HG03469 (cell line): Measurements from ENCODE around the gene SLC22A23.

ENCODE experiments used
- ATAC-seq: cut with Tn5 transposase; IDR thresholded peaks from one replicate; pipeline ENCODE4 v1.9.1; 2021; ENCODE audit warnings: mild to moderate bottlenecking, moderate library complexity, moderate number of reproducible peaks; ENCODE audit not compliant: unreplicated experiment

Gene SLC22A23, protein sequence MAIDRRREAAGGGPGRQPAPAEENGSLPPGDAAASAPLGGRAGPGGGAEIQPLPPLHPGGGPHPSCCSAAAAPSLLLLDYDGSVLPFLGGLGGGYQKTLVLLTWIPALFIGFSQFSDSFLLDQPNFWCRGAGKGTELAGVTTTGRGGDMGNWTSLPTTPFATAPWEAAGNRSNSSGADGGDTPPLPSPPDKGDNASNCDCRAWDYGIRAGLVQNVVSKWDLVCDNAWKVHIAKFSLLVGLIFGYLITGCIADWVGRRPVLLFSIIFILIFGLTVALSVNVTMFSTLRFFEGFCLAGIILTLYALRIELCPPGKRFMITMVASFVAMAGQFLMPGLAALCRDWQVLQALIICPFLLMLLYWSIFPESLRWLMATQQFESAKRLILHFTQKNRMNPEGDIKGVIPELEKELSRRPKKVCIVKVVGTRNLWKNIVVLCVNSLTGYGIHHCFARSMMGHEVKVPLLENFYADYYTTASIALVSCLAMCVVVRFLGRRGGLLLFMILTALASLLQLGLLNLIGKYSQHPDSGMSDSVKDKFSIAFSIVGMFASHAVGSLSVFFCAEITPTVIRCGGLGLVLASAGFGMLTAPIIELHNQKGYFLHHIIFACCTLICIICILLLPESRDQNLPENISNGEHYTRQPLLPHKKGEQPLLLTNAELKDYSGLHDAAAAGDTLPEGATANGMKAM

DNA sequence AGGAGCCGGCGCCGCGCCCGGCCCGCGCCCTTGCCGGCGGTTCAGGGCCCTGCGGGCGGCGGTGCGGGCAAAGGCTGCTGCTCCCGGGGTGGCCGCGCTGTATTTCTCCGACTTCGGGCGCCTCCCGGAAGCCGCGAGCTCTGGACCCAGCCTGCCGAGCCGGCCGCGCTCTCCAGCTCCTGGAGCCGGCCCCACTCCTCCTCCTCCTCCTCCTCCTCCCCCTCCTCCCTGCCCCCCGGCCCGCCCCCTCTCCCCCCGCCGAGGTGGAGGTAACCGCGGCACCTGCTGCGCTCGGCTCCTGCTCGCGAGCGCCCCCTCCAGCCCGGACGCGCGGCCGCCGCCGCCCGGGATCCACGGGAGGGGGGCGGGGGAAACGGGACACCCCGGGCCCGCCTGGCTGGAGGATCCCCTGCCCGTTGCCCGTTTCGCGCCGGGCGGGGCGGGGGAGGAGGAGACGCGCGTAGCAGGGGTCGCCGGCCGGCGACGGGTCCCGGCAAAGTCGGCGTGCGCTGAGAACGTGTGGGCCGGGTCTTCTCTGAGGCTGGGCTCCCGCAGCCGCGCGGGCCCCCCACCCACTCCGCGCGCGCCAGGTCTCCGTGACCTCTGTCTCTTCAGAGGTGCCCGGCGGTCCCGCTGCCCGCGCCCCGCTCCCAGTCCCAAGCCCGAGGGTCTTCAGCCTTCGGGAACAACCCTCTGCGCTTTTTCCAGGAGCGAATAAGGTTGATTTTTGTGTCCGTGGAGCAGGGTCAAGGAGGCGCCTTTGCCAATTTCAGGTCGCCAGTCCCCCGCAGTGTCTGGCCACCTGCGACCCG is at the start of gene SLC22A23:
TSS of gene SLC22A23 (minus strand) at position 153 of the 812 bp plus-strand sequence. CDS start 491 bp downstream, outside the sequence.
- ATAC-seq = no peak

GRCh38 chr6:3506200-3506599 is 49.4 kb upstream of the SLC22A23 start:
- ATAC-seq = no peak

- ATAC-seq = no peak
Measured at GRCh38 chr6:3504938-3505805, 48.3 kb upstream of the SLC22A23 start.

DNA sequence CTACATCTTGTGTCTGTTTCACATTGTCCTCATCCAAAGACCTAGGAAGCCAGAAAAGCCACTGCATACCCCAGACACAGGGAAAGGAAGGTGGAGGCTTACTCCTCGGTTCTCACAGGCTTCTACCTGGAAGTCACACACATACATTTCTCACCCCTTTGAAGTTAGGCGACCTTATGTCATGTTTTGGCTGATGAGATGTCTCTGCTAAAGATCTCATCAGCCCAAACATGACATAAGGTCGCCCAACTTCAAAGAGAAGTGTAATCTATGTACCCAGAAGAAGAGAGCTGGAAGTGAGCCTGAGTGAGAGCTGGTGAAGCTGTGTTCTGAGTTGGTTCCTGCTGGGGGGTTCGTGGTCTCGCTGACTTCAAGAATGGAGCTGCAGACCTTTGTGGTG is 47.5 kb upstream of the SLC22A23 start:
- no peak for ATAC-seq

DNA sequence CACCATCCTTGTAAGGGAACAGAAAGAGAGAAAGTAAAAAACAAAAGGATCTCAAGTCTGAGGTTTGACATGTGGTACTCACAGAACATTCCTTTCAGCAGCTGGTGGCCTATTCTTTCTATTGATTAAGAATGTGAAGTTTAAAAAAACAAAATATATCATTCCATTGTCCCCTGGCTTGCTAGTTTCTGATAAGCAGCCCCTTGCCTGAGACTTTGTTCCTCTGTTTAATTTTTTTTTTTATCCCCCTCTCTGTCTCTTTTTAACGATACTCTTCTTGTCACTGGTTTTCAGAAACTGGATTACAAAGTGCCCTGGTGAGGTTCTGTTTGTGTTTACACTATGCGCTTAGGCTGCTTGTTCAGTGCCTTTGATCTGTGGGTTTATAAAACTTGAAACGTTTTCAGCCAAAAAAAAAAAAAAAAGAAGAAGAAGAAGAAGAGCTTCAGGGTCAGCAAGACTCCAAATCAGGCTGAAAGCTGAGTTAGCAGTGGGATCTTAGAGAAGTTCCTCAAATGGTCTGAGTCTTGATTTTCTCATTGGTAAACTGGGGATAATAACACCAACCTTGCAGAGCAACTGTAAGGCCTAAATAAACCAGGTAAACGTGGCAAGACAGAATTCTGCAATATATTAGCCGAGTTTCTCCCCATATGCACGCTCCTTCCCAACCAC is 45.1 kb upstream of the SLC22A23 start:
- ATAC-seq = no peak

- ATAC-seq = no peak
Measured at GRCh38 chr6:3500262-3501014, 43.6 kb upstream of the SLC22A23 start.

- ATAC-seq = no peak
Measured at GRCh38 chr6:3499603-3500002, 42.8 kb upstream of the SLC22A23 start.

DNA sequence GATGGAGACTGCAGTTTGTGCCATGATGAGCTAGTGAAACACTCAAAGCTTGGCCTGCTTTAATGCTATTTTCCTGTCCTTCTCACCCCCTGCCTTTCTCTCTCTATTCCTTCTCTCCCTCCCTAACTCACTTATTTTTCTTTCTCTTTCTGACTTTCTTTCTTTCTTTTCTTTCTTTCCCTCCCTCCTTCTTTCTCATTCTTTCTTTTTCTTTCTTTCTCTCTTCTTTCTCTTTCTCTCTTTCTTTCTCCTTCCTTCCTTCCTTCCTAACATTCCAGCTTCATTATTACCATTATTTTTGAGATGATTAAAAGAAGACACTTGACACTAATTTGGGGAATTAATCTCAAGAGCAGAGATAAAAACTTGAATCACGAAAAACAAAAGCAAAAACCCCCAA is 39.5 kb upstream of the SLC22A23 start:
- ATAC-seq = no peak

DNA sequence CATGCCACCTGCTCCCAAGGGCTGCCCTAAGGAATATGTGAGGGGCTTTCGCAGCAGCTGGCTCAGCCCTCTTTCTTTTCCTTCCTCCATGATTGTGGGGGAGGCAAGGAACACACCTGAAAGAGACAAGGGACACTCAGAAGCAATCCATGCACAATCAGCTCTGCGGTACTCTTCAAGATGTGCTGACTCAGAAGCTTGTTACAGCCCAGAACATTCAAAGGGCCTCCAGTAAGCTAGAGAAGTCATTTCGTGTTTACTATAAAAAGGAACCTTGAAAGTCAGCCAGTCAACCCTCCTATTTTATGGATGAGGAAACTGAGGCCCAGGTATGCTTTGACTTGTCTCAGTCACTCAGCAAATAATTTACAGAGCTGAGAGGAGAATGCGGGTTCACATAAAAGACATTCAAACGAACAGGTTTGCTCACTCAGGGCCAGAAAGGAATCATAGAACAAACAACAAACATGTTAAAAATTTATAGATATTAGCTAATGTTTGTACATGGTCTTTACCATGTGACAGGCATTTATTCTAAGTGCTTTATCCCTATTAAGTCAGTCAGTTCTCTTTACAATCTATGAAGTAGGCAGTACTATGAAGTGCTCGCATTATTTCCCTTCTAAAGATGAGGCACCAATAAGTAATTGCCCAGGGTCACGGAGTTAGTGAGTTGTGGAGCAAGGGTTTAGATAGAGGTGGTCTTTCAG is 37.7 kb upstream of the SLC22A23 start:
- ATAC-seq = no peak

DNA sequence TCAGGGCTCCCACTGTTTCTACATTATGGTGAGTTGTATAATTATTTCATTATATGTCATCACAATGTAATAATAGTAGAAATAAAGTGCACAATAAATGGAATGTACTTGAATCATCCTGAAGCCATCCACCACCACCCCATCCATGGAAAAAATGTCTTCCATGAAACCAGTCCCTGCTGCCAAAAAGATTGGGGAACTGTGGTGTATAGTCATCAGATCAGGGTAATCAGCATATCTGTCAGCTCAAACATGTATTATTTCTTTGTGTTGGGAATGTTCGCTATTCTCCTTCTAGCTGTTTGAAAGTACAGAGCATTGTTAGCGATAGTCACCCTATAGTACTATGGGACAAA is 33.8 kb upstream of the SLC22A23 start:
- no peak for ATAC-seq

DNA sequence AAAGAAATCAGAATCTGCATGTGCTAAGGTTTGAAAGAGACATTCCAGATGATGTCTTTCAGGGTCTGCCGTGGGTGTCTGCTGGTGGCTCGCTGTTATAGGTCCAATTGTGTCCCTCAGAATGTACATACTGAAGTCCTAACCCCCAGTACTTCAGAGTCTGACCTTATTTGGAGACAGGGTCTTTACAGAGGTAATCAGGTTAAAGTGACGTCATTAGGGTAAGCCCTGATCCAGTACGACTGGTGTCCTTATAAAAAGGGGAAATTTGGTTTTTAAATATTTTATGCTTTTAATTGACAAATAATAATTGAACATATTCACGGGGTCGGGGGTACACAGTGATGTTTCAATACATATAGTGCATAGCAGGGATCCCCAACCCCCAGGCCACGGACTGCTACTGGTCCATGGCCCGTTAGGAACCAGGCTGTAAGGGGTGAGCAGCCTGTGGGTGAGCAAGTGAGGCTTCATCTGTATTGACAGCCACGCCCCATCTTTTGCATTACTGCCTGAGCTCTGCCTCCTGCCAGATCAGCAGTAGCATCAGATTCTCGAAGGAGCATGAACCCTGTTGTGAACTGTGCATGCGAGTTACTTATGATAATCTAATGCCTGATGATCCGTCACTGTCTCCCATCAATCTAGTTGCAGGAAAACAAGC is 33.2 kb upstream of the SLC22A23 start:
- no peak for ATAC-seq

DNA sequence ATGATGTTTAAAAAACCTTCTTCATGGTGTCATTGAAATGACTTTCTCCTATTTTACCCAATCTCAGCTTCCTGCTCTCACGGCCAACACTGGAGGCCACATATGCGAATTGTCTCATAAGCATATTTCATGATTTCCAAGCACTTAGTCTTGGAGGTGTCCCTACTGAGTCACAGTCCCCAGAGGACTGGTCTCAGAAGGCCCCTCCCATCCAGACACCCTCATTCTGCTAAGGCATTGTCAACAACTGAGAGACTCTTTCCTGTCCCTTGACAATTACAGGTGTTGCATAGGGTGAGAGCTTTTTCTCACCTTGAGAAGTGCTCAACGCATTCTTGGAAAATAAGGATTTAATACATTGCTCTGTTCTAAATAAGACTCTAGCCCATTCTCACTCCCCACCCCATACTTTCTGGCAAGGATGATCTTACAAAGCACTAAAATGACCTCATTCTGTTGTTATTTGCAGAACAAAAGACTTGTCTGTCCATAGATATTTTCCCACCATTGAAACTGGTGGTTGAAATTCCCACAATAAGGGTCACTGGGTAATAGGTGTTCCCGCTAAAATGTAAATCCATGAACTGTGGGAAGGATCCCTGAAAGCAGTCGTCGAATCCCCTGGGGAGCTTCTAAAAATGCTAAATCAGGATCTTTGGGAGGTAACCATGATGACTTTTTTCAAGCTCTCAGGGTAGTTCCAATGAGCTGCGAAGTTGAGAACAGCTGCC is 32.3 kb upstream of the SLC22A23 start:
- no peak for ATAC-seq

GRCh38 chr6:3484946-3485345 is 28.1 kb upstream of the SLC22A23 start:
- no peak for ATAC-seq

GRCh38 chr6:3484192-3484591 is 27.3 kb upstream of the SLC22A23 start:
- ATAC-seq = no peak

GRCh38 chr6:3483675-3484074 is 26.8 kb upstream of the SLC22A23 start:
- ATAC-seq = no peak

DNA sequence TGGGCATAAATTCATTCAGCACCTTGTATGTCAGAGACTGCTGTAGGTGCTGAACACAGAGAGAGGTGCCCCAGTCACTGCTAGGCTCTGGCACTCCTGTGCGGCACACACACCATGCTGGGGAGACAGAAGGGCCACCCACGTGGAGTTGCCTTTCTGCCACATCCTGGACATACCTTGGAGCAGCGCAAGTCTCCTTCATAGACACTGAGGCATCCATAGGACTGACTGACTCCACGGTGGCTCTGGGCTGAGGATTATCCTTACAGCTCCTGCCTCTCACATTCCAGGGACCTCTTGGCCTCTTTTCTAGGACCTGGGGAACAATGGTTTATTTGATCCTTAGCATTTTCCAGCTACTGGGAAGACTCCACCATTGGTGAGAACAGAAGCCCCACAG is 26.0 kb upstream of the SLC22A23 start:
- ATAC-seq = no peak

DNA sequence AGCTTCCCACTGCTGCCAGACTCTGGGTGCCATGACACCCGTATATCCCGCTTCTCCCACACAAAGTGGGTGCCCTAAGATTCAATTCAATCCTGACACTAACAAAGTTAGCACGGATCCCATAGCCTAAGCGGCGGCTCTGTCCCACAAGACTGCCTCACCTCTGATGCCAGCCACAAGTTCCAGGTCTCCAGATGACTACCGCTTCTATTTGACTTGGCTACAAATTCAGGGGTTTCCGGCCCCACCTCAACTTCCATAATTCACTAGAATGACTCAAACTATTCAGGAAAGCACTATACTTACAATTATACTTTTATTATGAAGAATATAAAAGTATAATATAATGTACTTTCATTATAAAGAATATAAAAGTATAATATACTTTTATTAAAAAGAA is 24.8 kb upstream of the SLC22A23 start:
- ATAC-seq = no peak

- ATAC-seq = no peak
Measured at GRCh38 chr6:3480009-3480408, 23.2 kb upstream of the SLC22A23 start.
